MM.1S (cell line): ENCODE results near the gene TAF1B.

Experiments
- DNase-seq: peaks from one replicate; pipeline ENCODE4 v3.0.0-alpha.2; 2015
- H2AFZ ChIP-seq: fragments of 300-600 bp; sonication (generic); 2 replicates; pipeline ENCODE4 v1.6.0; 2016; ENCODE audit warnings: antibody characterized with exemption, low read length
- H3F3A ChIP-seq: fragments of 300-600 bp; sonication (generic); 2 replicates; pipeline ENCODE4 v1.6.1; 2016; ENCODE audit warnings: mild to moderate bottlenecking, antibody characterized with exemption, low read length, moderate library complexity, mixed read lengths; ENCODE audit not compliant: insufficient read depth
- H3K27ac ChIP-seq: fragments of 300-600 bp; sonication (generic); 2 replicates; pipeline ENCODE4 v1.5.1; 2016; ENCODE audit warnings: mild to moderate bottlenecking, low read length
- H3K27me3 ChIP-seq: fragments of 300-600 bp; sonication (generic); replicated peaks from 2 replicates; pipeline ENCODE4 v1.6.0; 2016; ENCODE audit warnings: low read length; ENCODE audit not compliant: insufficient read depth
- H3K36me3 ChIP-seq: fragments of 300-600 bp; sonication (generic); replicated peaks from 2 replicates; pipeline ENCODE4 v1.6.1; 2016; ENCODE audit warnings: mild to moderate bottlenecking, low read length, mixed read lengths; ENCODE audit not compliant: insufficient read depth
- H3K4me1 ChIP-seq: fragments of 300-600 bp; sonication (generic); 2 replicates; pipeline ENCODE4 v1.6.1; 2016; ENCODE audit warnings: low read length, mixed read lengths
- H3K4me2 ChIP-seq: fragments of 300-600 bp; sonication (generic); 2 replicates; pipeline ENCODE4 v1.6.0; 2016; ENCODE audit warnings: low read depth, low read length
- H3K4me3 ChIP-seq: fragments of 300-600 bp; sonication (generic); 2 replicates; pipeline ENCODE4 v1.5.1; 2016; ENCODE audit warnings: low read length, mixed read lengths
- H3K79me2 ChIP-seq: fragments of 300-600 bp; sonication (generic); 2 replicates; pipeline ENCODE4 v1.6.1; 2016; ENCODE audit warnings: mixed run types, low read length, mixed read lengths
- H3K9ac ChIP-seq: fragments of 300-600 bp; sonication (generic); 2 replicates; pipeline ENCODE4 v1.6.1; 2016; ENCODE audit warnings: low read length, mixed read lengths
- H3K9me2 ChIP-seq: fragments of 300-600 bp; sonication (generic); replicated peaks from 2 replicates; pipeline ENCODE4 v1.6.1; 2016; ENCODE audit warnings: mild to moderate bottlenecking, low read length, mixed read lengths; ENCODE audit not compliant: insufficient read depth
- H3K9me3 ChIP-seq: fragments of 300-600 bp; sonication (generic); replicated peaks from 2 replicates; pipeline ENCODE4 v1.6.1; 2016; ENCODE audit warnings: mild to moderate bottlenecking, low read length, mixed read lengths; ENCODE audit not compliant: insufficient read depth
- H4K20me1 ChIP-seq: fragments of 300-600 bp; sonication (generic); 2 replicates; pipeline ENCODE4 v1.6.1; 2016; ENCODE audit warnings: mild to moderate bottlenecking, low read length, moderate library complexity, mixed read lengths; ENCODE audit not compliant: insufficient read depth
- EZH2 ChIP-seq: fragments of 300-600 bp; sonication (generic); optimal IDR thresholded peaks from 2 replicates; pipeline ENCODE3; 2017; ENCODE audit warnings: low read depth, mild to moderate bottlenecking, antibody characterized with exemption, low read length, mixed read lengths
- EZH2phosphoT487 ChIP-seq: fragments of 300-600 bp; sonication (generic); IDR thresholded peaks from 2 replicates; pipeline ENCODE4 v1.6.1; 2018; ENCODE audit warnings: antibody characterized with exemption, low read length
- TF ChIP-seq, protein P1 (sequence below): fragments of 300-600 bp; sonication (generic); IDR thresholded peaks from 2 replicates; pipeline ENCODE4 v1.5.1; 2016; ENCODE audit warnings: antibody characterized with exemption, low read length, mixed read lengths

Gene TAF1B

DNA sequence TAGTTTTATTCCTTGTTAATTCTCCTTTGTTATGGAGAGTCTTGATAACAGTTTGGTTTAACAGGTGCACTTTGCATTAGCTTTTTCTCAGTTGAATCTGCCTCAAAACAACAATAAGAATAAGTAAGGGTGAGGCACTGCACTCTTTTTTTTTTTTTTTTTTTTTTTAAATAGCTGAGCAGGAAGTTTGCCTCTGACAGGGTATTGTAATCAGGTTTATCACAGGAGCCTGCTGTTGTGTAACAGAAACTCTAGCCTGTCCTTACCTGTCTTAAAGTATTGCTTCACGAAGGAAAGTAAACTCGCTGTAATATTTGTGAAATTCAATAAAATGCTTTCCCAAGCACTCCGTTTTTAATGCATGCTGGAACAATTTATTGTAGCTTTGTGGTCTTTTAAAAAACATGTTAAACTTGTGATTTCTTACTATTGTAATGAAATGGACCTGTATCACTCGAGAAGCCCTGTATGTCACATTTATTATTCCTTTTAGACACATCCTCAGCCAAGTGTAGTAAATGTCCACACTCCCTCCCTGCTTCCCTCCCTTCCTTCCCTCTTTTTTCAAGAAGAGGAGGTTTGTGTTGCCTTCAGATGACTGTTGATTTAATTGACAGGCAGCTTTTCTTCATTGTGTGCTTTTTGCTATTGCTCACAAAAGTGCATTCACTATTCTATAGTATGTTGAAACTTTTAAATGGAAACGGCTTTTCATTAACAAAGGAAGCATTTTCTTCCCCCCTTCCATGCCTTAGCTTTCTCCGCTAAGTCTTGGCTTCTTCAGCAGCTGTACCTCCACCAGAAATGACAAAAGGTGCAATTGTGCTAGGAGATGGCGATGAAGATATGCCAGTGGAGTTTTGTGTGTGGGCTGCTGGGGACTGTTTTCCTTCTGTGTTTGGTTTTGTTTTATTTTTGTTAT, 52.7 kb downstream of the TAF1B start:
- Histone ChIP-seq H3K4me1 (no peaks in the 10 kb centered on the region), H3K36me3 (no peaks in the 10 kb centered on the region), H3K9me3 (no peaks in the 10 kb centered on the region), H3K9me2 (no peaks in the 10 kb centered on the region), H3K79me2 (no peaks in the 10 kb centered on the region), H3K27me3 (no peaks in the 10 kb centered on the region), H4K20me1 (no peaks in the 10 kb centered on the region), H3K4me2 (no peak overlapping the region), H3K9ac (no peak overlapping the region), H3F3A (no peaks in the 10 kb centered on the region), H3K27ac (no peak overlapping the region), H3K4me3 (no peak overlapping the region), H2AFZ (no peak overlapping the region)
- TF ChIP-seq EZH2 (no peak), EZH2phosphoT487 (no peak)
- TF ChIP-seq, protein P1, sequence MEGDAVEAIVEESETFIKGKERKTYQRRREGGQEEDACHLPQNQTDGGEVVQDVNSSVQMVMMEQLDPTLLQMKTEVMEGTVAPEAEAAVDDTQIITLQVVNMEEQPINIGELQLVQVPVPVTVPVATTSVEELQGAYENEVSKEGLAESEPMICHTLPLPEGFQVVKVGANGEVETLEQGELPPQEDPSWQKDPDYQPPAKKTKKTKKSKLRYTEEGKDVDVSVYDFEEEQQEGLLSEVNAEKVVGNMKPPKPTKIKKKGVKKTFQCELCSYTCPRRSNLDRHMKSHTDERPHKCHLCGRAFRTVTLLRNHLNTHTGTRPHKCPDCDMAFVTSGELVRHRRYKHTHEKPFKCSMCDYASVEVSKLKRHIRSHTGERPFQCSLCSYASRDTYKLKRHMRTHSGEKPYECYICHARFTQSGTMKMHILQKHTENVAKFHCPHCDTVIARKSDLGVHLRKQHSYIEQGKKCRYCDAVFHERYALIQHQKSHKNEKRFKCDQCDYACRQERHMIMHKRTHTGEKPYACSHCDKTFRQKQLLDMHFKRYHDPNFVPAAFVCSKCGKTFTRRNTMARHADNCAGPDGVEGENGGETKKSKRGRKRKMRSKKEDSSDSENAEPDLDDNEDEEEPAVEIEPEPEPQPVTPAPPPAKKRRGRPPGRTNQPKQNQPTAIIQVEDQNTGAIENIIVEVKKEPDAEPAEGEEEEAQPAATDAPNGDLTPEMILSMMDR: no peak
- DNase-seq: no peak

DNA sequence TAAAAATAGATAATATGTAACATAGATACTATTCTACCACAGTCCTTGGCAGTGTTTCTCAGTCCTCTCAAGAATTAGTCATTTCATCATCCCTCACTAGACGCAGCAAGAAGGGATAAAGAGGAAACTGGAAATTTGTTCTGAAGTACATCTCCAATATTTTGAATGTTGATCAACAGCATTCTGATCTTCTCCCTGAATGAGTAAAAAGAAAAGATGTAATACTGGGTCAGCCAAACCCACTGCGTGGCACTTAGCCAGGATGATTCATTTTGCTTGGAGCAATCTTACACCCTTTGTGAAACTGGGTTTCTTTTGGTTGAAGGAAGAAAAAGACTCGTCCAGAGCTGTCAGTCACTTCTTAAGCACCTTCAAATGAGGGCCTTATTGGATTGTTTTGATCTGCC, 54.1 kb downstream of the TAF1B start:
- no peaks in the 10 kb centered on the region for H4K20me1 ChIP-seq
- no peak overlapping the region for H3K4me2 ChIP-seq
- H3K4me3 ChIP-seq: no peak overlapping the region
- no peak overlapping the region for H2AFZ ChIP-seq
- H3K36me3 ChIP-seq: no peaks in the 10 kb centered on the region
- no peak for DNase-seq
- no peaks in the 10 kb centered on the region for H3K27me3 ChIP-seq
- H3K27ac ChIP-seq: no peak overlapping the region
- no peak for TF ChIP-seq EZH2
- TF ChIP-seq, protein P1: no peak
- no peak for TF ChIP-seq EZH2phosphoT487
- no peak overlapping the region for H3K9ac ChIP-seq
- no peaks in the 10 kb centered on the region for H3K4me1 ChIP-seq
- no peaks in the 10 kb centered on the region for H3K9me2 ChIP-seq
- H3K9me3 ChIP-seq: no peaks in the 10 kb centered on the region
- no peaks in the 10 kb centered on the region for H3F3A ChIP-seq
- no peaks in the 10 kb centered on the region for H3K79me2 ChIP-seq

DNA sequence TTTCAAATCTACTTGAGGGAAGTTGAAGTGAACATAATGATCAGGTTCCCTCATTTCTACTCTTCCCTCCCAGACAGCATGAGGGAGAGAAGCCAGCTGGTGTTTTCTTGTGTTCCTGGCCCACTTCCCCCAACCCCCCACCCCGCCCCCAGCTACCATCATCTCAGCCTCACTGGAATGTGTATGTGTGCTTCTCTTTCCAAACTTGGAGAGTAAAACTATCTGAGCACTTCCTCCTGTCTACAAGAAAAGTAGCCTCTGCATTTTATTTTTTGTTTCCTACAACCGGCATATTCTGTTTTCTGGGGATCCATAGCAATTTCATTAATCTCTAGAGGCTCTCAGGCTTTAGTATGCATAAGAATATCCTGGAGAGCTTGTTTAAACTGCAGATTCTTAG, 54.6 kb downstream of the TAF1B start:
- Histone ChIP-seq H3K27me3 (no peaks in the 10 kb centered on the region), H3K9me3 (no peaks in the 10 kb centered on the region), H3F3A (no peaks in the 10 kb centered on the region), H3K4me3 (no peak overlapping the region), H3K36me3 (no peaks in the 10 kb centered on the region), H4K20me1 (no peaks in the 10 kb centered on the region), H3K9ac (no peak overlapping the region), H3K4me1 (no peaks in the 10 kb centered on the region), H3K4me2 (no peak overlapping the region), H3K79me2 (no peaks in the 10 kb centered on the region), H2AFZ (no peak overlapping the region), H3K9me2 (no peaks in the 10 kb centered on the region), H3K27ac (no peak overlapping the region)
- TF ChIP-seq, protein P1: no peak
- TF ChIP-seq EZH2 (no peak), EZH2phosphoT487 (no peak)
- DNase-seq: no peak
